Right lobe of liver (tissue), 4 donors: ENCODE results near the gene NIT1.

Source experiments
- POLR2A ChIP-seq: fragments of 450-650 bp; IDR thresholded peaks from one replicate; pipeline ENCODE4 v1.6.1; 2017; ENCODE audit warnings: antibody characterized with exemption, mild to moderate bottlenecking
- TF ChIP-seq, protein P1 (sequence below), 4 donors: fragments of 200-600 bp in 3 of 4; fragments of 450-650 bp in 1 of 4; IDR thresholded peaks; one replicate each; pipeline versions ENCODE4 v1.5.1 to v1.8.0; 2016 to 2022; ENCODE audit warnings: antibody characterized with exemption in 4 of 4, mild to moderate bottlenecking in 2 of 4
- donor health status: DM: no; HTN: no; CAD: no.
- donor health status: DM: no; HTN: no; CAD: no.
- donor health status: DM: no; HTN: yes; CAD: no.

DNA sequence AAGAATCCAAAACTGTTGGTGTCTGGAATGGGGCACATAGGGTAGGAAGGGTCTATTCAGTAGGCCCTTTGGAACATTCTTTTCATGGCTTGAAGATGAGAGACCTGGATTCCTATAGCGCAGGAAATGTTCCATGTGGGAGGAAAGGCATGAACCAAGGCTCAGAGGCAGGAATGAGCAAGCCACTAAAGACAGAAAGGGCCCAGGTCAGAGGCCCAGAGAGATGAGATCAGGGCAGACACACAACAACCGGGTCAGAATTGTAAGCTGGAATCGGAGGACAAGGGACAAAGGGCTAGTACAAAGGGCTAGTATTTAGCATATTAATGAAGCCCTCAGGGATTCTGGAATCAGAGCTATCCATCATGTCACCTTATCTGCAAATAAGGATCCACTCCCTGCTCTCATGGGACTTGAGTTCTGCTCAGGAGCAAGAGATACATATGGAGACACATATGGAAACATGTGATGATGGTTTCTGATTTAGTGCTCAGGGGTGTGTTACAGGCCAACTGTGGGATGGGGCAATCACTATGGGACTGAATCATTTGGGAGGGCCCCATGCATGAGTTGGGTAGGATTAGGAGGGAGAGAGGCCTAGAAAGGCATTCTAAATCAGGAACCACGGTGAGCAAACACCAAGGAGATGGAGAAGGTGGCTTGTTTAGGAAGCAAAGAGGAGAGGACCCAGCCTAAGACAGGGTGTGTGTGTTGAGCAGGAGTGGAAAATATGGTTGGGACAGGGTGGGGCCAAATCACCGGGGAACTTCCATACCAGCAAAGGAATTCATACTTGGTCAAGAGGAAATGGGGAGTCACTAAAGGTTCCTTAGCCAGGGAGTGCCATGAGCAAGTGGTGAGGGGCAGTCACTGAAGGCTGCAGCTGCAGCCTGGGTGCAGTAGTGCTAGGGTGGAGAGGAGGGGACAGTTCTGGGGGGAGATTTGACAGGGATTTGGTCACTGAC is 37.2 kb upstream of the NIT1 start:
- TF ChIP-seq, protein P1, sequence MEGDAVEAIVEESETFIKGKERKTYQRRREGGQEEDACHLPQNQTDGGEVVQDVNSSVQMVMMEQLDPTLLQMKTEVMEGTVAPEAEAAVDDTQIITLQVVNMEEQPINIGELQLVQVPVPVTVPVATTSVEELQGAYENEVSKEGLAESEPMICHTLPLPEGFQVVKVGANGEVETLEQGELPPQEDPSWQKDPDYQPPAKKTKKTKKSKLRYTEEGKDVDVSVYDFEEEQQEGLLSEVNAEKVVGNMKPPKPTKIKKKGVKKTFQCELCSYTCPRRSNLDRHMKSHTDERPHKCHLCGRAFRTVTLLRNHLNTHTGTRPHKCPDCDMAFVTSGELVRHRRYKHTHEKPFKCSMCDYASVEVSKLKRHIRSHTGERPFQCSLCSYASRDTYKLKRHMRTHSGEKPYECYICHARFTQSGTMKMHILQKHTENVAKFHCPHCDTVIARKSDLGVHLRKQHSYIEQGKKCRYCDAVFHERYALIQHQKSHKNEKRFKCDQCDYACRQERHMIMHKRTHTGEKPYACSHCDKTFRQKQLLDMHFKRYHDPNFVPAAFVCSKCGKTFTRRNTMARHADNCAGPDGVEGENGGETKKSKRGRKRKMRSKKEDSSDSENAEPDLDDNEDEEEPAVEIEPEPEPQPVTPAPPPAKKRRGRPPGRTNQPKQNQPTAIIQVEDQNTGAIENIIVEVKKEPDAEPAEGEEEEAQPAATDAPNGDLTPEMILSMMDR (IDR thresholded peaks at IDR 0.05): no peak
- no peak for TF ChIP-seq POLR2A
